Liver (tissue), 3 donors: Measurements from ENCODE around the gene EIF4G1.

Experiments used
- EGR1 ChIP-seq, 2 donors: IDR thresholded peaks; 2 replicates each; pipeline ENCODE4 v1.6.1; 2016 to 2018; ENCODE audit warnings: antibody characterized with exemption in 2 of 2, low read depth in 2 of 2
- GABPA ChIP-seq, 2 donors: IDR thresholded peaks in 1 of 2; conservative IDR thresholded peaks in 1 of 2; 2 replicates each; pipeline ENCODE4 v1.6.1; 2016; ENCODE audit warnings: antibody characterized with exemption in 2 of 2, mild to moderate bottlenecking in 1 of 2, moderate library complexity in 1 of 2
- RAD21 ChIP-seq, 2 donors: IDR thresholded peaks; 2 replicates each; pipeline ENCODE4 v1.6.1; 2016; ENCODE audit warnings: antibody characterized with exemption in 2 of 2, mild to moderate bottlenecking in 2 of 2
- TAF1 ChIP-seq: conservative IDR thresholded peaks from 2 replicates; pipeline ENCODE4 v1.6.1; 2016; ENCODE audit warnings: antibody characterized with exemption, mild to moderate bottlenecking
- YY1 ChIP-seq: IDR thresholded peaks from 2 replicates; pipeline ENCODE4 v1.6.1; 2016; ENCODE audit warnings: antibody characterized with exemption, mild to moderate bottlenecking
- TF ChIP-seq, protein P1 (sequence below): fragments of 150-350 bp; IDR thresholded peaks from 2 replicates; pipeline ENCODE4 v1.5.1; 2017; ENCODE audit warnings: improper control_type of control experiment, low read depth, low read length; ENCODE audit not compliant: missing input control
- TF ChIP-seq, protein P2 (sequence below): IDR thresholded peaks from 2 replicates; pipeline ENCODE4 v1.6.1; 2016; ENCODE audit warnings: antibody characterized with exemption, mild to moderate bottlenecking
- TF ChIP-seq, protein P3 (sequence below): IDR thresholded peaks from 2 replicates; pipeline ENCODE4 v1.6.1; 2016; ENCODE audit warnings: antibody characterized with exemption
- donor health status: healthy.
- donor health status: healthy.

DNA sequence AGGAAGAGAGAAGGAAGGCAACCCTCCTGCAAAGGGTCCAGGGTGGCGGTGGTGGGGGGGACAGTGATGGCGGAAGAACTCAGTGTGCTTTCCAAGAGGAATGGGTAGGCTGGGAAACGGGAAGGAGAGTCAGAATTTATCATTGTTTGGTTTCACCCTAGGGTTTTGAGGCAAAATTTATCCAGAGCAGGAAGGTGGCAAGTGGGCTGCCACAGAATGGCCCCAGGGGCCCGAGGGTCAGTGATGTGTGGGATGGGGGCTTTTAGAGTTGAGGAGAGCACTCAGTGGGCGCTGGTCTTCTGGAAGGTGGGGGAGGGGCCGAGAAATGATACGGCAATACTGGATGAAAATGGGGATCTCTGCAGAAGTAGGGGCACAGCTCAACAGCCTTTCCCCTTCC lies 23.6 kb downstream of the EIF4G1 start:
- TF ChIP-seq, protein P1, sequence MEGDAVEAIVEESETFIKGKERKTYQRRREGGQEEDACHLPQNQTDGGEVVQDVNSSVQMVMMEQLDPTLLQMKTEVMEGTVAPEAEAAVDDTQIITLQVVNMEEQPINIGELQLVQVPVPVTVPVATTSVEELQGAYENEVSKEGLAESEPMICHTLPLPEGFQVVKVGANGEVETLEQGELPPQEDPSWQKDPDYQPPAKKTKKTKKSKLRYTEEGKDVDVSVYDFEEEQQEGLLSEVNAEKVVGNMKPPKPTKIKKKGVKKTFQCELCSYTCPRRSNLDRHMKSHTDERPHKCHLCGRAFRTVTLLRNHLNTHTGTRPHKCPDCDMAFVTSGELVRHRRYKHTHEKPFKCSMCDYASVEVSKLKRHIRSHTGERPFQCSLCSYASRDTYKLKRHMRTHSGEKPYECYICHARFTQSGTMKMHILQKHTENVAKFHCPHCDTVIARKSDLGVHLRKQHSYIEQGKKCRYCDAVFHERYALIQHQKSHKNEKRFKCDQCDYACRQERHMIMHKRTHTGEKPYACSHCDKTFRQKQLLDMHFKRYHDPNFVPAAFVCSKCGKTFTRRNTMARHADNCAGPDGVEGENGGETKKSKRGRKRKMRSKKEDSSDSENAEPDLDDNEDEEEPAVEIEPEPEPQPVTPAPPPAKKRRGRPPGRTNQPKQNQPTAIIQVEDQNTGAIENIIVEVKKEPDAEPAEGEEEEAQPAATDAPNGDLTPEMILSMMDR, result no peak
- TF ChIP-seq, protein P2, sequence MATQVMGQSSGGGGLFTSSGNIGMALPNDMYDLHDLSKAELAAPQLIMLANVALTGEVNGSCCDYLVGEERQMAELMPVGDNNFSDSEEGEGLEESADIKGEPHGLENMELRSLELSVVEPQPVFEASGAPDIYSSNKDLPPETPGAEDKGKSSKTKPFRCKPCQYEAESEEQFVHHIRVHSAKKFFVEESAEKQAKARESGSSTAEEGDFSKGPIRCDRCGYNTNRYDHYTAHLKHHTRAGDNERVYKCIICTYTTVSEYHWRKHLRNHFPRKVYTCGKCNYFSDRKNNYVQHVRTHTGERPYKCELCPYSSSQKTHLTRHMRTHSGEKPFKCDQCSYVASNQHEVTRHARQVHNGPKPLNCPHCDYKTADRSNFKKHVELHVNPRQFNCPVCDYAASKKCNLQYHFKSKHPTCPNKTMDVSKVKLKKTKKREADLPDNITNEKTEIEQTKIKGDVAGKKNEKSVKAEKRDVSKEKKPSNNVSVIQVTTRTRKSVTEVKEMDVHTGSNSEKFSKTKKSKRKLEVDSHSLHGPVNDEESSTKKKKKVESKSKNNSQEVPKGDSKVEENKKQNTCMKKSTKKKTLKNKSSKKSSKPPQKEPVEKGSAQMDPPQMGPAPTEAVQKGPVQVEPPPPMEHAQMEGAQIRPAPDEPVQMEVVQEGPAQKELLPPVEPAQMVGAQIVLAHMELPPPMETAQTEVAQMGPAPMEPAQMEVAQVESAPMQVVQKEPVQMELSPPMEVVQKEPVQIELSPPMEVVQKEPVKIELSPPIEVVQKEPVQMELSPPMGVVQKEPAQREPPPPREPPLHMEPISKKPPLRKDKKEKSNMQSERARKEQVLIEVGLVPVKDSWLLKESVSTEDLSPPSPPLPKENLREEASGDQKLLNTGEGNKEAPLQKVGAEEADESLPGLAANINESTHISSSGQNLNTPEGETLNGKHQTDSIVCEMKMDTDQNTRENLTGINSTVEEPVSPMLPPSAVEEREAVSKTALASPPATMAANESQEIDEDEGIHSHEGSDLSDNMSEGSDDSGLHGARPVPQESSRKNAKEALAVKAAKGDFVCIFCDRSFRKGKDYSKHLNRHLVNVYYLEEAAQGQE, result no peak
- TF ChIP-seq, protein P3, sequence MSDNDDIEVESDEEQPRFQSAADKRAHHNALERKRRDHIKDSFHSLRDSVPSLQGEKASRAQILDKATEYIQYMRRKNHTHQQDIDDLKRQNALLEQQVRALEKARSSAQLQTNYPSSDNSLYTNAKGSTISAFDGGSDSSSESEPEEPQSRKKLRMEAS, result no peak
- TF ChIP-seq GABPA (IDR thresholded peaks at IDR 0.05 in 1 of 2, conservative IDR thresholded peaks at IDR 0.05 in 1 of 2) (no peak), YY1 (no peak), RAD21 (IDR thresholded peaks at IDR 0.05) (no peak), EGR1 (IDR thresholded peaks at IDR 0.05; ENCODE audit: low read depth in 2 of 2) (no peak), TAF1 (no peak)
